ENCODE results near the gene GADD45A.
A peak's percentile ranks its signal among the peaks of the same experiment; 100 is the strongest.

DNA sequence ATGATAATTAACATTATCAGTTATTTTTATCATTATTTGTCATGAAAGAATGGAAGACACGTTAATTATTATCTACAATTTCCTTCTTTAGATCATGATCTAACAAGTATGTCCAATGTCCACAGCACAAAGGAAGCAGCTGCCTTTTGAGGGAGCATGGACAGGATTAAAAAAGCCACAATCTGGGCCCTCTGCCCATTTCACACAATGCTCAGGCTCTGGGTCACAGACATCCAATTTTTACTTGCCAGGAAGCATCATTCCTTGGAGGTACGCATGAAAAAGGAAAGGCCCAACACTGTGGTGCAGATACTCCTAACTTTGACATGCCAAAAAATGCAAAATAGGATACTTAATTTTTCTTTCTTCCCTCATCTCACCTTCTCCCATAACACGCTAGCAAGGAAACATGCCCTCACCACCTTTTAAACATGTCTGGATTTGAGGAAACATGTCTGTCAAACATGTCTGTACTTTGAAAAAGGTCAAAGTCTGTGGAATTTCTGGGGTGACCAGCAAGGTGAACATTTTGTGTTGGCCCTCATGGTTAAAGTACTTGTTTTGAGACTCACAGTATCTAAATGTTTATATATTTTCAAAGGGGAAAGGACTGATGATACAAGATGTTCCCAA is 40.0 kb downstream of the GADD45A start:
- TF ChIP-seq, protein P1, sequence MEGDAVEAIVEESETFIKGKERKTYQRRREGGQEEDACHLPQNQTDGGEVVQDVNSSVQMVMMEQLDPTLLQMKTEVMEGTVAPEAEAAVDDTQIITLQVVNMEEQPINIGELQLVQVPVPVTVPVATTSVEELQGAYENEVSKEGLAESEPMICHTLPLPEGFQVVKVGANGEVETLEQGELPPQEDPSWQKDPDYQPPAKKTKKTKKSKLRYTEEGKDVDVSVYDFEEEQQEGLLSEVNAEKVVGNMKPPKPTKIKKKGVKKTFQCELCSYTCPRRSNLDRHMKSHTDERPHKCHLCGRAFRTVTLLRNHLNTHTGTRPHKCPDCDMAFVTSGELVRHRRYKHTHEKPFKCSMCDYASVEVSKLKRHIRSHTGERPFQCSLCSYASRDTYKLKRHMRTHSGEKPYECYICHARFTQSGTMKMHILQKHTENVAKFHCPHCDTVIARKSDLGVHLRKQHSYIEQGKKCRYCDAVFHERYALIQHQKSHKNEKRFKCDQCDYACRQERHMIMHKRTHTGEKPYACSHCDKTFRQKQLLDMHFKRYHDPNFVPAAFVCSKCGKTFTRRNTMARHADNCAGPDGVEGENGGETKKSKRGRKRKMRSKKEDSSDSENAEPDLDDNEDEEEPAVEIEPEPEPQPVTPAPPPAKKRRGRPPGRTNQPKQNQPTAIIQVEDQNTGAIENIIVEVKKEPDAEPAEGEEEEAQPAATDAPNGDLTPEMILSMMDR (IDR thresholded peaks at IDR 0.05): no peak
- TF ChIP-seq POLR2AphosphoS5 (IDR thresholded peaks at IDR 0.05): peak in 3 of 4 donors; percentile 20 to 54 (median 44)

All from sigmoid colon (tissue), 4 donors.